Ramos (cell line): Measurements from ENCODE around the gene TRABD.
"Not testable (repeated sequence)": the region's sequence is repeated elsewhere in the genome, so short reads cannot be mapped to it uniquely, and the experiment has no call there.

Experiments
- in situ Hi-C: fragments of 300-500 bp; cut with MboI; formaldehyde crosslinking; loops from one replicate; pipeline ENCODE4 v1.14.3; 2022; ENCODE audit warnings: low sequenced_read_pairs; ENCODE audit not compliant: unreplicated experiment

TRABD gene

DNA sequence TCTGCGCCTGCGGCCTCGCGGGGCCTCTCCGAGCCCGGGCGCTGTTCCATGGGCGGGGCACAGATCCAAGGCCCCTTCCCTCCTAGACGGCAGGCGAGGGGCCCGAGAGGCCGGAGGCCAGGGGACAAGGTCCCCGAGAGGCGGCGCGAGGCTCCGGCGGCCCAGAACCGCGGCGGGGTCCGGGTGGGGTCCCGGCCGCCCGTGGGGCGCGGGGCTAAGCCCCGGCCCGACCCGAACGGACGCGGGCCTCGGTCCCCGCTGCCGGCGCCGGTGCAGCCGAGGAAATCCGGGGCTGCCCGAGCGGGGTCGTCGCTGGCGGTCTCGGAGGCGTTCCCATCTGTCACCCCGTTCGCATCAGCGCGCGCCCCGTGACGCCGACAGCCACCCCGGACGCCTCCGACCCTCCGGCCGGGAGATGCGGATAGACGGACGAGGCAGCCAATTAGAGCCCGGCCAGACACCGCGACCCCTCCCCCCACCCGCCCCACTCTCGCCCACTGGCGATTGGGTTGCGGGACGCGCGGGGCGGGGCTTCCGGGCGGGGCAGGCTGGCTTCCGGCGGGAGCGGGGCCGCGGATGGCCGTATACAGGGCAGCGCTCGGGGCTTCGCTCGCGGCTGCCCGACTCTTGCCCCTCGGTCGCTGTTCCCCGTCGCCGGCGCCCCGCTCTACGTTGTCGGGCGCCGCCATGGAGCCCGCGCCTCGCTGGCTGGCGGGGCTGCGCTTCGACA is 14.9 kb downstream of the TRABD start, which contains the start of gene SELENOO:
SELENOO (plus strand) TSS at position 551 of the 730 bp plus-strand sequence; CDS start at position 577, 26 bp downstream.
- in situ Hi-C loops: no loop called here

DNA sequence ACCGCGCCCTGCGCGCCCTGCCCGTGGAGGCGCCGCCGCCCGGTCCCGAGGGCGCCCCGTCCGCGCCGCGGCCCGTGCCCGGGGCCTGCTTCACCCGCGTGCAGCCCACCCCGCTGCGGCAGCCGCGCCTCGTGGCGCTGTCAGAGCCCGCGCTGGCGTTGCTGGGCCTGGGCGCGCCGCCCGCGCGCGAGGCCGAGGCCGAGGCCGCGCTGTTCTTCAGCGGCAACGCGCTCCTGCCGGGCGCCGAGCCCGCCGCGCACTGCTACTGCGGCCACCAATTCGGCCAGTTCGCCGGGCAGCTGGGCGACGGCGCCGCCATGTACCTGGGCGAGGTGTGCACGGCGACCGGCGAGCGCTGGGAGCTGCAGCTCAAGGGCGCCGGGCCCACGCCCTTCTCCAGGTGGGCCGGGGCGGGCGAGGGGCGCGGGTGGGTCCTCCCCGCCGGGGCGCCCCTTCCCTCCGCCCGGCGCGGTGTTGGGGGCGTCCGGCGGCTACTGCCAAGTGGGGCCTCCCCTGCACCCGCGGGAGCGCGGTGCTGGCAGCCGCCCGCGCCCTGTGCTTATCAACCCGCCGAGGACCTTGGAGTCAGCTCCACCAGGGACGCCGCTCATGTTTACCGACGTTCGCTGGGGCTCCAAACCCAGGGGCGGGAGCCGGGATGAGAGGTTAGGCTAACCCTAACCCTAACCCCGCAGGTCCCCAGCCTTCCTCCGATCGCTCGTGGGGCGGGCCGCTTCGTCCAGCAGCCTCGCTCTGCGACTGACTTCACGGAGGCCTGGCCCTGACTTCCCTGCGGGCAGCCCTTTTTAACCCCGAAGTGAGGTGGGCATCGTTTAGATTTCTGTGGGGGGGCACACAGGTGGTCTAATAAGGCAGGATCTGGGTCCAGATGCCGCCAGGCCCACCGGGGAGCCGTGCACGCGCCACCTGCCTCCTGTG is 15.7 kb downstream of the TRABD start:
- in situ Hi-C loops: no loop called here

DNA sequence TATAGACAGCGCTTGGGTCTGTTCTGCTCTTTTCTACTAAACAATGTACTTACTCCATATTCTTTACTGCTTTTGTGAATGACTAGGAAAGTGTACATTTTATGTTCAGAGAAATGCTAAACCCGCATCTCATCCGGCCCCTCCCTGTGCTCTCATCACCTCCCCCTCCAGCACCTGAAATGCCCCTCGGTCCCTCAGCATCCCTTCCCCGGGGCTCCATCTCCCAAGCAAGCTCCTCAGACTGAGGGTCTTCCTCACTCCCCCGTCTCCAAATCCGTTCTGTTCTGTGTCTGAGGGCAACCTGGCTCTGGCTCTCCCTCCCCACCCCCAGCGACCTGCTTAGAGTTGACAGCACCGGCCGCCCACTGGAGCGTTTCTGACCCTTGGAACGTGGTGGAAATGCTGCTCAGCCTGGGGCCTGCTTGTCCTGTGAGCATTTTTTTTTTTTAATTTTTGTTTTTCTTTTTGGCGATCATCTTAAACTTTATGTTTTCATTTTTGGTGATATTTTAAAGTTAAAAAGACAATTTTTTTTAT is 16.5 kb downstream of the TRABD start:
- in situ Hi-C loops: no loop called here

DNA sequence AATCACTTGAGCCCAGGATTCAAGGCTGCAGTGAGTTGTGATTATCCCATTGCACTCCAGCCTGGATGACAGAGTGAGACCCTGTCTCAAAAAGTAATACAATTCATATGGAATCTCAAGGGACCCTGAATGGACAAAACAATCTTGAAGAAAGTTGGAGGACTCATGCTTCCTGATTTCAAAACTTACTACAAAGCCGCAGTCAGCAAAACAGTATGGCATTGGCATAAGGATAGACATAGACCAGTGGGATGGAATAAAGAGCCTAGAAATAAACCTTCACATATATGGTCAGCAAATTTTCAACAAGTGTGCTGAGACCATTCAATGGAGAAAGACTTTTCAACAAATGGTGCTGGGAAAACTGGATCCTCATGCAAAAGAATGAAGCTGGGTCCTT is 17.6 kb downstream of the TRABD start:
- in situ Hi-C loops: no loop called here

GRCh38 chr22:50204571-50204970 is 18.9 kb downstream of the TRABD start:
- in situ Hi-C loops: no loop called here

- in situ Hi-C loops: not testable (repeated sequence)
These were observed 19.3 kb downstream of the TRABD start for GRCh38 chr22:50204998-50205397.

GRCh38 chr22:50205781-50206569 is 20.3 kb downstream of the TRABD start:
- in situ Hi-C loops: no loop called here

DNA sequence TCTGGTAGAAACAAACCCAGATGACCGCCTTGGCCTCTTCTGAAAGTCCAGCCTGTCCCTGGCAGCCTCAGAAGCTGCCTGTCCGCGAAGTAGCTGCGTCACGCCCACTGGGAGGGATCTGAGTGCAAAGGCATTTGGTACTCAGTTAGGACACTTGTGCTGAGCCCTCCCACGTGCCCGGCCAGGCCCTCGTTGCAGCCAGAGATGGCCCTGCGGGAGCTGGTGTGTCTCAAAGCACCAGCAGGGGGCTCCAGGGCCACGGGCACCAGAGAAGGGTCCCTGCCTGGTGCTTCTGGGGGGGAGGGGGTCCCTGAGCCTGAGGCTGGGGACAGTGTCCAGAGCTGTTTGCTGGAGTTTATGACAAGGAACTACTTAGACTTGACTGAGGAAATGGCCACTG is 20.9 kb downstream of the TRABD start:
- in situ Hi-C loops: no loop called here

GRCh38 chr22:50207383-50208140 is 21.8 kb downstream of the TRABD start:
- in situ Hi-C loops: no loop called here

GRCh38 chr22:50208430-50208938 is 22.8 kb downstream of the TRABD start:
- in situ Hi-C loops: no loop called here

DNA sequence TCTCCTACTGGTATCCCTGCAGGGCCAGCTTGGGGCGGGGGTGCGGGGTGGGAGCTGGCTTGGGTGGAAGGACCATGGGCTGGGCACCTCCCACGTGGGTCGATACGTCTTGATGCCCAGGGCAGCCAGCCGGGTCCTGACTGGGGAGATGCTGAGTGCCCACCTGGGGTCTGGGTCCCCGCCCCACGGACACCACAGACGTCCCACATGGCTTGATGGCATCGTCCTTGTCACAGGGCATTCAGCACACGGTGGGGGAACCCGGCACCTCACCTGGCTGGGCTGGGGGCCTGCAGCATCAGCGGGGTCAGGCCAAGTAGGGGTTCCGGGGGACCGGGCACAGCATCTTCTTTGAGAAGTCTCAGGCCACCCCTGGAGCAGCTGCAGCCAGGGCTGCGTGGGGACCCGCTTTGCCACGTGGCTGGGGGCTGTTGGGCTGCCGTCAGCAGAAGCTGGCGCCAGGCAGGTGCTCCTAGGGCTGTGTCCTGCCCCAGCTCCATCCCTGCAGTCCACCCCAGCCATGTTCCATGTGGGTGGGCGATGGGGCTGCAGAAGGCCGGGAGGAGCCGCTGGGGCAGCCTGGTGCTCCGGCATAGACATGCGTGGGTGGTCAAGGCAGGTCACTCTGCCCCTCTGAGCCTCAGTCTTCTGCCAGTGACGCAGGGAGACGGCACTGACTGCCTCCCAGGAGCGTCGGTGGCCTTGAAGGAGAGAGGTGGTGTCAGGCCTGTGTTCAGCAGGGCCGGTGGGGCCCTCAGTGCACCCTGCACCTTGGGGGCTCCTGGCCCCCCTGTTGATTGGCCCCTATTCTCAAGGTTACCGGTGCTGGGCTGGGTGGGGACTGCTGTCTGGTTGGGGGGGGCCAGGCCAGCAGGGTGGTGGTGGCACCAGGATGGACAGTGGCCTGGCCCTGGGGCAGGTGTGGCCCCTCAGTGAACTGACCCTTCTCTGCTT is 23.5 kb downstream of the TRABD start:
- in situ Hi-C loops: no loop called here

DNA sequence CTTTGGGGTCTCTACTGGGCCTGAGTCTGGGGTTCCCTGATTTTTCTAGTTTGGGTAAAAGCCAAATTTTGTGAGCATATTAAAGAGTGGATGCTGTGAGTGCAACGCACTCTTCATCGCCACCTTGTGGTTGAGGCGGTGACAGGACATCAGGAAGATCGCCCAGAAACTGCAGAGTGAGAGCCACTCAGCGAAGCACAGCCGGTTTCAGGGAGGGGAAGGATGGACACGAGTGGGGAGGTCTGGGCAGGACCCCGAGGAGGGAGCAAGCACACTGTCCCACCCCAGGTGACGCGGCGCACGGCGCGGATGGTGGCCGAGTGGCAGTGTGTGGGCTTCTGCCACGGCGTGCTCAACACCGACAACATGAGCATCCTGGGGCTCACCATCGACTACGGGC is 24.2 kb downstream of the TRABD start:
- in situ Hi-C loops: loop anchor here (5.0 kb wide), 2 partner anchors 63 to 278 kb away; no protein-coding TSS in a partner anchor

- in situ Hi-C loops: loop anchor here (5.0 kb wide), 2 partner anchors 63 to 278 kb away; no protein-coding TSS in a partner anchor
These were observed 24.8 kb downstream of the TRABD start for GRCh38 chr22:50210378-50211139.

- in situ Hi-C loops: loop anchor here (5.0 kb wide), 2 partner anchors 64 to 279 kb away; no protein-coding TSS in a partner anchor
These were observed 25.4 kb downstream of the TRABD start for GRCh38 chr22:50211147-50211546.

DNA sequence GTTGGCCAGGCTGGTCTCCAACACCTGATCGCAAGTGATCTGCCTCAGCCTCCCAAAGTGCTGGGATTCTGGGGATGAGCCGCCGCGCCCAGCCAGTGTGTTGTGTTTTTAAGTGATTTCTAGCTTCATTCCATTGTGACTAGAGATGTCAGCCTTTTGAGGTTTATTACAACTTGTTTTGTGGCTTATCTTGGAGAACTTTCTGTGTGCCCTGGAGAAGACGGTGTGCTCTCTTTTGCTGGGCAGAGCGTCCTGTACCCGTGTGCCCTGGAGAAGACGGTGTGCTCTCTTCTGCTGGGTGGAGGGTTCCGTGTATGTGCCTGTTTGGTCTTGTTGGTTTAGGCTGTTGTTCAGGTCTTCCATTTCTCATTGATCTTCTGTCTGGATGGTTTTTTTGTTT is 27.6 kb downstream of the TRABD start:
- in situ Hi-C loops: loop anchor here (5.0 kb wide), 2 partner anchors 66 to 281 kb away; no protein-coding TSS in a partner anchor

GRCh38 chr22:50215297-50216054 is 29.8 kb downstream of the TRABD start:
- in situ Hi-C loops: no loop called here
